Neural cell (in vitro differentiated cells): ENCODE results near the gene RFX4. TPM values are rescaled to one million over a fixed set of nuclear protein-coding genes. Genes with fewer than 3 reads are reported as not detected.

ENCODE experiments used
- H2AFZ ChIP-seq: fragments of 200-600, 300-800 bp; sonication (generic), shearing (Covaris generic); 2 replicates; pipeline ENCODE4 v1.6.0; 2014; ENCODE audit warnings: low read depth, mild to moderate bottlenecking, antibody characterized with exemption, low read length, moderate library complexity
- H3F3A ChIP-seq: fragments of 200-600 bp; shearing (Covaris generic); 2 replicates; pipeline ENCODE4 v1.6.1; 2016; ENCODE audit warnings: mild to moderate bottlenecking, moderate library complexity, mixed read lengths, antibody characterized with exemption, low read length; ENCODE audit not compliant: insufficient read depth, poor library complexity, severe bottlenecking
- H3K27ac ChIP-seq: fragments of 200-600, 300-800 bp; sonication (generic), shearing (Covaris generic); 2 replicates; pipeline ENCODE4 v1.5.1; 2014; ENCODE audit warnings: mild to moderate bottlenecking, low read length, moderate library complexity
- H3K27me3 ChIP-seq: fragments of 300-800, 200-600 bp; sonication (generic), shearing (Covaris generic); 2 replicates; pipeline ENCODE4 v1.6.0; 2014; ENCODE audit warnings: mild to moderate bottlenecking, low read depth, low read length, moderate library complexity; ENCODE audit not compliant: insufficient read depth
- H3K36me3 ChIP-seq: fragments of 300-800, 200-600 bp; sonication (generic), shearing (Covaris generic); 2 replicates; pipeline ENCODE4 v1.5.1; 2014; ENCODE audit warnings: mild to moderate bottlenecking, antibody characterized with exemption, low read length, moderate library complexity; ENCODE audit not compliant: insufficient read depth
- H3K4me2 ChIP-seq: fragments of 300-800, 200-600 bp; sonication (generic), shearing (Covaris generic); 2 replicates; pipeline ENCODE4 v1.6.0; 2014; ENCODE audit warnings: mild to moderate bottlenecking, low read length
- H3K4me3 ChIP-seq: fragments of 300-800, 200-600 bp; sonication (generic), shearing (Covaris generic); 2 replicates; pipeline ENCODE4 v1.5.1; 2014; ENCODE audit warnings: mild to moderate bottlenecking, low read length, moderate library complexity
- H3K79me2 ChIP-seq: fragments of 200-600 bp; shearing (Covaris generic); replicated peaks from 2 replicates; pipeline ENCODE4 v1.6.0; 2014; ENCODE audit warnings: mild to moderate bottlenecking, low read length, moderate library complexity; ENCODE audit not compliant: insufficient read depth
- H3K9ac ChIP-seq: fragments of 300-800, 200-600 bp; sonication (generic), shearing (Covaris generic); 2 replicates; pipeline ENCODE4 v1.6.1; 2016; ENCODE audit warnings: mild to moderate bottlenecking, low read length, mixed read lengths
- H3K9me2 ChIP-seq: fragments of 200-600 bp; shearing (Covaris generic); 2 replicates; pipeline ENCODE4 v1.6.1; 2016; ENCODE audit warnings: mild to moderate bottlenecking, low read length, mixed read lengths; ENCODE audit not compliant: insufficient read depth
- H3K9me3 ChIP-seq: fragments of 200-600, 300-800 bp; sonication (generic), shearing (Covaris generic); 2 replicates; pipeline ENCODE4 v1.6.1; 2016; ENCODE audit warnings: mild to moderate bottlenecking, mixed run types, low read length, moderate library complexity, mixed read lengths
- H4K20me1 ChIP-seq: fragments of 200-600 bp; shearing (Covaris generic); 2 replicates; pipeline ENCODE4 v1.6.1; 2016; ENCODE audit warnings: mild to moderate bottlenecking, mixed run types; ENCODE audit not compliant: insufficient read depth
- EZH2 ChIP-seq: fragments of 200-600, 300-800 bp; shearing (Covaris generic), sonication (generic); IDR thresholded peaks from 2 replicates; pipeline ENCODE4 v1.6.1; 2014; ENCODE audit warnings: antibody characterized with exemption, low read length, borderline replicate concordance, mild to moderate bottlenecking; ENCODE audit not compliant: insufficient read depth, poor library complexity, severe bottlenecking
- MXI1 ChIP-seq: fragments of 450-650 bp; conservative IDR thresholded peaks from 2 replicates; pipeline ENCODE4 v1.6.1; 2014; ENCODE audit warnings: antibody characterized with exemption, mild to moderate bottlenecking; ENCODE audit not compliant: poor library complexity, severe bottlenecking
- POLR2AphosphoS5 ChIP-seq: IDR thresholded peaks from 2 replicates; pipeline ENCODE4 v1.6.1; 2012
- RAD21 ChIP-seq: fragments of 450-650 bp; conservative IDR thresholded peaks from 2 replicates; pipeline ENCODE4 v1.6.1; 2014; ENCODE audit warnings: antibody characterized with exemption, mild to moderate bottlenecking, moderate library complexity
- SMC3 ChIP-seq: fragments of 450-650 bp; conservative IDR thresholded peaks from 2 replicates; pipeline ENCODE4 v1.6.1; 2014; ENCODE audit warnings: antibody characterized with exemption, mild to moderate bottlenecking, moderate library complexity; ENCODE audit not compliant: poor library complexity
- TAF1 ChIP-seq: IDR thresholded peaks from 2 replicates; pipeline ENCODE4 v1.6.1; 2012; ENCODE audit warnings: low read depth
- polyA plus RNA-seq: library from polyadenylated mRNA; depleted of rRNA; stranded (reverse); fragments of >200 nt; gene quantifications from 2 replicates; pipeline ENCODE4 v1.2.3, GENCODE V29; 2014
- TF ChIP-seq, protein P1 (sequence below): IDR thresholded peaks from 2 replicates; pipeline ENCODE4 v1.6.1; 2012; ENCODE audit warnings: borderline replicate concordance
- TF ChIP-seq, protein P2 (sequence below): fragments of 450-650 bp; IDR thresholded peaks from 2 replicates; pipeline ENCODE4 v1.5.1; 2014; ENCODE audit warnings: antibody characterized with exemption, mild to moderate bottlenecking, moderate library complexity; ENCODE audit not compliant: poor library complexity, severe bottlenecking

The RFX4 gene
- polyA plus RNA-seq, 1 donor from 2014 or later: 0.22 TPM

- H3K4me2 ChIP-seq: peak overlapping the region; percentile 59
- H3K9me2 ChIP-seq: no peaks in the 10 kb centered on the region
These were observed 3.5 kb downstream of the RFX4 start for GRCh38 chr12:106586278-106586802.

DNA sequence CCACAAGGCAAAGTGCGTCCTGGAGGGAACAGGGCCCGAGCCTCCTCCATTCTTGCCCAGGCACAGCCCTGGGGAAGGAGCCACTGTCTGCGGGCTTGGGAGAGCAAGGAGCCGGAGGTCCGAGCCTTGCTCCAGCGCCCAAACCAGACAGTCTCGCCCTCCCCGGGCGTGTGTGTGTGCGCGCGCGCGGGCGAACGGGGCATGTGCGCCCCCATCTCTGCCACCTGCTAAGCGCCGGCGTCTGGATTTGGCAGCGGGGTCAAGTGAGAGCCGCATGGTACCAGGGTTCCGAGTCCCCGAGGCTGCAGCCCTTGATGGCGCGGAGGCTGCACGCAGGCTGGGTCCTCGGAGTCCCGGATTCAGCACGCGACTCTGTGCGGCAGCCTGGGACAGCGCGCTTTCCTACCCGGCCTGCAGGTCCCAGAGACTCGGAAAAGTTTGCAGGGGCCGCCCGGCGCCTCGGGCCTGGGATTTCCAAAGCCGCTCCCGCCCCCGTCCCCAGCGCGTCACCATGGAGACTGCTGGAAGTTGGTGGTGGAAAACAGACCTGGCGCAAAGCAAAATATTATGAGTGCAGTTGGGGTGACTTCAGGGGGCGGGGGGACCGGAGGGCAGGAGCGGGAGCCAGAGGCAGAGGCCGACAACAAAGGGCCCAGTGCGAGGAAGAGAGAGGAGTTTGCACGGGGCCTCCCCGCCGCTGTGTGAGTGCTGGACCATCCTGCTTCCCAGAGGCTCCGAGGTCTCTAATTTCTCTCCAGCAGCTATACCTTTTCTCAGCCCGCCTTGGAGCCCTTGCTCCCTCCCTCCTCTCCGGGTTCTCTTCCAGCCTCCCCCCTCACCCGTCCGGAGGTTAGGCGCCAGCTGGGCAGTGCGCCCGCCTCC, 4.2 kb downstream of the RFX4 start:
- Histone ChIP-seq H3K4me2 (peak overlapping the region; percentile 19), H3K27ac (no peak overlapping the region), H3K9me3 (no peaks in the 10 kb centered on the region), H3K9me2 (no peaks in the 10 kb centered on the region), H4K20me1 (no peaks in the 10 kb centered on the region), H3K9ac (no peak overlapping the region), H2AFZ (no peak overlapping the region), H3K79me2 (no peaks in the 10 kb centered on the region), H3K36me3 (no peaks in the 10 kb centered on the region), H3K4me3 (peak overlapping the region; percentile 69), H3K27me3 (peaks cover 87% of the 10 kb centered on the region), H3F3A (no peaks in the 10 kb centered on the region)
- TF ChIP-seq, protein P1, sequence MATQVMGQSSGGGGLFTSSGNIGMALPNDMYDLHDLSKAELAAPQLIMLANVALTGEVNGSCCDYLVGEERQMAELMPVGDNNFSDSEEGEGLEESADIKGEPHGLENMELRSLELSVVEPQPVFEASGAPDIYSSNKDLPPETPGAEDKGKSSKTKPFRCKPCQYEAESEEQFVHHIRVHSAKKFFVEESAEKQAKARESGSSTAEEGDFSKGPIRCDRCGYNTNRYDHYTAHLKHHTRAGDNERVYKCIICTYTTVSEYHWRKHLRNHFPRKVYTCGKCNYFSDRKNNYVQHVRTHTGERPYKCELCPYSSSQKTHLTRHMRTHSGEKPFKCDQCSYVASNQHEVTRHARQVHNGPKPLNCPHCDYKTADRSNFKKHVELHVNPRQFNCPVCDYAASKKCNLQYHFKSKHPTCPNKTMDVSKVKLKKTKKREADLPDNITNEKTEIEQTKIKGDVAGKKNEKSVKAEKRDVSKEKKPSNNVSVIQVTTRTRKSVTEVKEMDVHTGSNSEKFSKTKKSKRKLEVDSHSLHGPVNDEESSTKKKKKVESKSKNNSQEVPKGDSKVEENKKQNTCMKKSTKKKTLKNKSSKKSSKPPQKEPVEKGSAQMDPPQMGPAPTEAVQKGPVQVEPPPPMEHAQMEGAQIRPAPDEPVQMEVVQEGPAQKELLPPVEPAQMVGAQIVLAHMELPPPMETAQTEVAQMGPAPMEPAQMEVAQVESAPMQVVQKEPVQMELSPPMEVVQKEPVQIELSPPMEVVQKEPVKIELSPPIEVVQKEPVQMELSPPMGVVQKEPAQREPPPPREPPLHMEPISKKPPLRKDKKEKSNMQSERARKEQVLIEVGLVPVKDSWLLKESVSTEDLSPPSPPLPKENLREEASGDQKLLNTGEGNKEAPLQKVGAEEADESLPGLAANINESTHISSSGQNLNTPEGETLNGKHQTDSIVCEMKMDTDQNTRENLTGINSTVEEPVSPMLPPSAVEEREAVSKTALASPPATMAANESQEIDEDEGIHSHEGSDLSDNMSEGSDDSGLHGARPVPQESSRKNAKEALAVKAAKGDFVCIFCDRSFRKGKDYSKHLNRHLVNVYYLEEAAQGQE: no peak
- TF ChIP-seq, protein P2, sequence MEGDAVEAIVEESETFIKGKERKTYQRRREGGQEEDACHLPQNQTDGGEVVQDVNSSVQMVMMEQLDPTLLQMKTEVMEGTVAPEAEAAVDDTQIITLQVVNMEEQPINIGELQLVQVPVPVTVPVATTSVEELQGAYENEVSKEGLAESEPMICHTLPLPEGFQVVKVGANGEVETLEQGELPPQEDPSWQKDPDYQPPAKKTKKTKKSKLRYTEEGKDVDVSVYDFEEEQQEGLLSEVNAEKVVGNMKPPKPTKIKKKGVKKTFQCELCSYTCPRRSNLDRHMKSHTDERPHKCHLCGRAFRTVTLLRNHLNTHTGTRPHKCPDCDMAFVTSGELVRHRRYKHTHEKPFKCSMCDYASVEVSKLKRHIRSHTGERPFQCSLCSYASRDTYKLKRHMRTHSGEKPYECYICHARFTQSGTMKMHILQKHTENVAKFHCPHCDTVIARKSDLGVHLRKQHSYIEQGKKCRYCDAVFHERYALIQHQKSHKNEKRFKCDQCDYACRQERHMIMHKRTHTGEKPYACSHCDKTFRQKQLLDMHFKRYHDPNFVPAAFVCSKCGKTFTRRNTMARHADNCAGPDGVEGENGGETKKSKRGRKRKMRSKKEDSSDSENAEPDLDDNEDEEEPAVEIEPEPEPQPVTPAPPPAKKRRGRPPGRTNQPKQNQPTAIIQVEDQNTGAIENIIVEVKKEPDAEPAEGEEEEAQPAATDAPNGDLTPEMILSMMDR: no peak
- no peak for TF ChIP-seq POLR2AphosphoS5
- TF ChIP-seq EZH2: peak; percentile 60
- TF ChIP-seq TAF1: no peak

More at GRCh38 chr12:106586278-106586802, 3.5 kb downstream of the RFX4 start:
- peak overlapping the region; percentile 69 for H3K4me3 ChIP-seq
- no peak overlapping the region for H2AFZ ChIP-seq
- peaks cover 94% of the 10 kb centered on the region for H3K27me3 ChIP-seq
- peak overlapping the region; percentile 26 for H3K9ac ChIP-seq
- no peaks in the 10 kb centered on the region for H4K20me1 ChIP-seq
- H3F3A ChIP-seq: no peaks in the 10 kb centered on the region
- no peaks in the 10 kb centered on the region for H3K79me2 ChIP-seq
- H3K9me3 ChIP-seq: no peaks in the 10 kb centered on the region
- no peak overlapping the region for H3K27ac ChIP-seq
- no peaks in the 10 kb centered on the region for H3K36me3 ChIP-seq
- TF ChIP-seq POLR2AphosphoS5 (peak; percentile 25), EZH2 (no peak), RAD21 (no peak), SMC3 (no peak), MXI1 (no peak), TAF1 (no peak)
- TF ChIP-seq, protein P2: no peak
